ENCODE results near the gene HBA2. TPM values are rescaled to one million over a fixed set of nuclear protein-coding genes. Genes with fewer than 3 reads are reported as not detected.

Gene HBA2
- total and polyA plus RNA-seq, 9 of the 15 experiments (the other 6 are each of a cell fraction or from before 2014, with no cell fraction given), result 40.4 to 853 (median 286) TPM

DNA sequence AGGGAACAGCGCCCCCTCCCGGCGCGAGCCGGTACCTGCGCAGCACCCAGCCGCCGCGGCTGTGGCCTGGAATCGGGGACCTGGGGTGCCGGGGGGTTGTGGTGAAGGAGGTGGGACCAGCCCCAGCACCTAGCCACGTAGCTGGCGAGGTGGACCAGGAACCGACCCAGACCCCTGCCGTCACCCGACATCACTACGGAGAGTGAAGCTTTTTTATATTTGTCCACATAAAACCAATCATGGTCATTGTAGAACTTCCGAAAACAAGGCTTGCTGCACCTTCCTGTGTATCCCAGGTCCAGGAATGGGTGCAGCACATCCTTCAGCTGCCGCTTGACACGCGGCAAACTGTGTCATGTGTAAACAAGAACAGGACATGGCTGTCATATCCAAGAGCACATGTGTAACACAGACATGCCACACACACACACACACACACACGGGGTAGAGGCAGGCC lies 8.9 kb downstream of the HBA2 start (continued):
- TF ChIP-seq ZBTB9 (CRISPR knock-in tag; IDR thresholded peaks at IDR 0.05), result no peak
- TF ChIP-seq ARNT (IDR thresholded peaks at IDR 0.05), result no peak
- TF ChIP-seq CBX5 (IDR thresholded peaks at IDR 0.05; ENCODE audit: borderline replicate concordance, low read depth), result 0 out of 2 replicates have a peak, but pooled peaks have one; percentile 53
- 0 out of 2 replicates have a peak, but pooled peaks have one; percentile 78 for TF ChIP-seq POLR2AphosphoS2 (IDR thresholded peaks at IDR 0.05; ENCODE audit: low read length)
- TF ChIP-seq ESRRA (IDR thresholded peaks at IDR 0.05; ENCODE audit: borderline replicate concordance, low read depth), result 0 out of 2 replicates have a peak, but pooled peaks have one; percentile 1
- TF ChIP-seq KHSRP (IDR thresholded peaks at IDR 0.05), result no peak
- TF ChIP-seq LARP7 (IDR thresholded peaks at IDR 0.05), result no peak
- peak; percentile 3 for TF ChIP-seq TBP (optimal IDR thresholded peaks at IDR 0.05; ENCODE audit: low read depth, low read length)
- 0 out of 2 replicates have a peak, but pooled peaks have one; percentile 31 for TF ChIP-seq ZNF41 (CRISPR knock-in tag; conservative IDR thresholded peaks at IDR 0.05)
- peak; percentile 89; the same call in 1 of the 2 replicates for TF ChIP-seq REST (IDR thresholded peaks at IDR 0.05; ENCODE audit: borderline replicate concordance)
- TF ChIP-seq REST (CRISPR knock-in tag; IDR thresholded peaks at IDR 0.05; ENCODE audit: low read depth), result no peak; the same call in none of the 2 replicates
- TF ChIP-seq ATF1 (CRISPR knock-in tag; IDR thresholded peaks at IDR 0.05), result no peak
- peak; percentile 50; the same call in 1 of the 2 replicates for TF ChIP-seq ATF1 (tag; IDR thresholded peaks at IDR 0.05)
- TF ChIP-seq SAP30 (IDR thresholded peaks at IDR 0.05; ENCODE audit: borderline replicate concordance, insufficient read depth, low read depth, low read length, poor library complexity, severe bottlenecking), result peak; percentile 9
- TF ChIP-seq HIVEP1 (CRISPR knock-in tag; IDR thresholded peaks at IDR 0.05), result no peak
- peak; percentile 94; the same call in 1 of the 2 replicates for TF ChIP-seq SMC3 (conservative IDR thresholded peaks at IDR 0.05; ENCODE audit: insufficient read depth, low read depth, low read length)
